ENCODE measurements around the gene TBP. TPM values are rescaled to one million over a fixed set of nuclear protein-coding genes. Genes with fewer than 3 reads are reported as not detected.

Gene TBP
- total RNA-seq, 1 experiment from 2014 or later = 26.5 TPM

- H3K4me2 ChIP-seq (ENCODE audit: low read depth, low read length, poor library complexity, severe bottlenecking) = no peak overlapping the region
- H3K36me3 ChIP-seq (ENCODE audit: insufficient read depth, low read length) = no peaks in the 10 kb centered on the region
- no peaks in the 10 kb centered on the region for H3K9me2 ChIP-seq (replicated peaks; ENCODE audit: insufficient read depth, low read length)
- no peaks in the 10 kb centered on the region for H3K4me1 ChIP-seq (ENCODE audit: low read length)
- DNase-seq = no peak
- no peak overlapping the region for H3K4me3 ChIP-seq (ENCODE audit: low read length)
- H3K79me2 ChIP-seq (ENCODE audit: low read length) = no peaks in the 10 kb centered on the region
- H3K27ac ChIP-seq (ENCODE audit: low read length) = no peak overlapping the region
- H3K27me3 ChIP-seq (ENCODE audit: low read length) = no peaks in the 10 kb centered on the region
- no peaks in the 10 kb centered on the region for H4K20me1 ChIP-seq (ENCODE audit: insufficient read depth, low read depth, low read length)
- no peak overlapping the region for H2AFZ ChIP-seq (ENCODE audit: low read length)
- no peak overlapping the region for H3K9ac ChIP-seq (ENCODE audit: low read length)
- no peaks in the 10 kb centered on the region for H3K9me3 ChIP-seq (ENCODE audit: low read length)
Observed at GRCh38 chr6:170510631-170511030, 43.5 kb upstream of the TBP start.

GRCh38 chr6:170512249-170512648, 41.9 kb upstream of the TBP start:
- no peaks in the 10 kb centered on the region for H3K9me3 ChIP-seq (ENCODE audit: low read length)
- no peaks in the 10 kb centered on the region for H4K20me1 ChIP-seq (ENCODE audit: insufficient read depth, low read depth, low read length)
- no peaks in the 10 kb centered on the region for H3K4me1 ChIP-seq (ENCODE audit: low read length)
- no peaks in the 10 kb centered on the region for H3K27me3 ChIP-seq (ENCODE audit: low read length)
- no peaks in the 10 kb centered on the region for H3K79me2 ChIP-seq (ENCODE audit: low read length)
- no peak for DNase-seq
- H3K27ac ChIP-seq (ENCODE audit: low read length) = no peak overlapping the region
- no peaks in the 10 kb centered on the region for H3K9me2 ChIP-seq (replicated peaks; ENCODE audit: insufficient read depth, low read length)
- no peaks in the 10 kb centered on the region for H3K36me3 ChIP-seq (ENCODE audit: insufficient read depth, low read length)
- no peak overlapping the region for H3K4me2 ChIP-seq (ENCODE audit: low read depth, low read length, poor library complexity, severe bottlenecking)
- no peak overlapping the region for H2AFZ ChIP-seq (ENCODE audit: low read length)
- no peak overlapping the region for H3K9ac ChIP-seq (ENCODE audit: low read length)
- H3K4me3 ChIP-seq (ENCODE audit: low read length) = no peak overlapping the region

GRCh38 chr6:170514908-170515307, 39.3 kb upstream of the TBP start:
- no peaks in the 10 kb centered on the region for H3K27me3 ChIP-seq (ENCODE audit: low read length)
- H3K9me3 ChIP-seq (ENCODE audit: low read length) = no peaks in the 10 kb centered on the region
- H3K9me2 ChIP-seq (replicated peaks; ENCODE audit: insufficient read depth, low read length) = no peaks in the 10 kb centered on the region
- no peaks in the 10 kb centered on the region for H3K36me3 ChIP-seq (ENCODE audit: insufficient read depth, low read length)
- no peaks in the 10 kb centered on the region for H3K4me1 ChIP-seq (ENCODE audit: low read length)
- H3K9ac ChIP-seq (ENCODE audit: low read length) = no peak overlapping the region
- no peak overlapping the region for H3K4me3 ChIP-seq (ENCODE audit: low read length)
- no peak overlapping the region for H2AFZ ChIP-seq (ENCODE audit: low read length)
- no peak overlapping the region for H3K4me2 ChIP-seq (ENCODE audit: low read depth, low read length, poor library complexity, severe bottlenecking)
- no peak for DNase-seq
- no peaks in the 10 kb centered on the region for H3K79me2 ChIP-seq (ENCODE audit: low read length)
- H4K20me1 ChIP-seq (ENCODE audit: insufficient read depth, low read depth, low read length) = no peaks in the 10 kb centered on the region
- H3K27ac ChIP-seq (ENCODE audit: low read length) = no peak overlapping the region

GRCh38 chr6:170516783-170517616, 37.2 kb upstream of the TBP start:
- Histone ChIP-seq H3K9me3 (ENCODE audit: low read length) (no peaks in the 10 kb centered on the region), H3K27me3 (ENCODE audit: low read length) (no peaks in the 10 kb centered on the region), H2AFZ (ENCODE audit: low read length) (no peak overlapping the region), H3K27ac (ENCODE audit: low read length) (no peak overlapping the region), H3K4me1 (ENCODE audit: low read length) (no peaks in the 10 kb centered on the region), H3K36me3 (ENCODE audit: insufficient read depth, low read length) (no peaks in the 10 kb centered on the region), H4K20me1 (ENCODE audit: insufficient read depth, low read depth, low read length) (no peaks in the 10 kb centered on the region), H3K79me2 (ENCODE audit: low read length) (no peaks in the 10 kb centered on the region), H3K4me2 (ENCODE audit: low read depth, low read length, poor library complexity, severe bottlenecking) (no peak overlapping the region), H3K9ac (ENCODE audit: low read length) (no peak overlapping the region), H3K4me3 (ENCODE audit: low read length) (no peak overlapping the region), H3K9me2 (replicated peaks; ENCODE audit: insufficient read depth, low read length) (no peaks in the 10 kb centered on the region)
- peak; percentile 82 for DNase-seq

- H3K9me3 ChIP-seq (ENCODE audit: low read length) = no peaks in the 10 kb centered on the region
- H3K79me2 ChIP-seq (ENCODE audit: low read length) = no peaks in the 10 kb centered on the region
- H3K4me1 ChIP-seq (ENCODE audit: low read length) = peaks cover 16% of the 10 kb centered on the region
- peaks cover 5% of the 10 kb centered on the region; the same call in 1 of the 2 replicates for H4K20me1 ChIP-seq (ENCODE audit: insufficient read depth, low read depth, low read length)
- H3K9ac ChIP-seq (ENCODE audit: low read length) = no peak overlapping the region
- H2AFZ ChIP-seq (ENCODE audit: low read length) = no peak overlapping the region
- no peak overlapping the region for H3K4me2 ChIP-seq (ENCODE audit: low read depth, low read length, poor library complexity, severe bottlenecking)
- no peaks in the 10 kb centered on the region for H3K27me3 ChIP-seq (ENCODE audit: low read length)
- DNase-seq = peak; percentile 57
- no peak overlapping the region for H3K4me3 ChIP-seq (ENCODE audit: low read length)
- H3K27ac ChIP-seq (ENCODE audit: low read length) = no peak overlapping the region
- H3K36me3 ChIP-seq (ENCODE audit: insufficient read depth, low read length) = no peaks in the 10 kb centered on the region
- H3K9me2 ChIP-seq (replicated peaks; ENCODE audit: insufficient read depth, low read length) = no peaks in the 10 kb centered on the region
Observed at GRCh38 chr6:170522565-170523183, 31.5 kb upstream of the TBP start.

- Histone ChIP-seq H3K4me3 (ENCODE audit: low read length) (no peak overlapping the region), H3K9me2 (replicated peaks; ENCODE audit: insufficient read depth, low read length) (no peaks in the 10 kb centered on the region), H3K27me3 (ENCODE audit: low read length) (no peaks in the 10 kb centered on the region), H3K36me3 (ENCODE audit: insufficient read depth, low read length) (no peaks in the 10 kb centered on the region), H3K4me2 (ENCODE audit: low read depth, low read length, poor library complexity, severe bottlenecking) (no peak overlapping the region), H3K9me3 (ENCODE audit: low read length) (no peaks in the 10 kb centered on the region), H3K9ac (ENCODE audit: low read length) (no peak overlapping the region), H3K4me1 (ENCODE audit: low read length) (peaks cover 16% of the 10 kb centered on the region), H4K20me1 (ENCODE audit: insufficient read depth, low read depth, low read length) (peaks cover 5% of the 10 kb centered on the region; the same call in 1 of the 2 replicates), H3K27ac (ENCODE audit: low read length) (no peak overlapping the region), H2AFZ (ENCODE audit: low read length) (no peak overlapping the region), H3K79me2 (ENCODE audit: low read length) (no peaks in the 10 kb centered on the region)
- DNase-seq = no peak
Observed at GRCh38 chr6:170523256-170524171, 30.7 kb upstream of the TBP start.

- Histone ChIP-seq H3K4me1 (ENCODE audit: low read length) (peaks cover 16% of the 10 kb centered on the region), H3K9me3 (ENCODE audit: low read length) (no peaks in the 10 kb centered on the region), H3K9me2 (replicated peaks; ENCODE audit: insufficient read depth, low read length) (no peaks in the 10 kb centered on the region), H2AFZ (ENCODE audit: low read length) (no peak overlapping the region), H3K4me2 (ENCODE audit: low read depth, low read length, poor library complexity, severe bottlenecking) (no peak overlapping the region), H3K36me3 (ENCODE audit: insufficient read depth, low read length) (no peaks in the 10 kb centered on the region), H3K79me2 (ENCODE audit: low read length) (no peaks in the 10 kb centered on the region), H3K27me3 (ENCODE audit: low read length) (no peaks in the 10 kb centered on the region), H4K20me1 (ENCODE audit: insufficient read depth, low read depth, low read length) (peaks cover 5% of the 10 kb centered on the region; the same call in 1 of the 2 replicates), H3K27ac (ENCODE audit: low read length) (no peak overlapping the region), H3K4me3 (ENCODE audit: low read length) (no peak overlapping the region), H3K9ac (ENCODE audit: low read length) (no peak overlapping the region)
- peak; percentile 46 for DNase-seq
Observed at GRCh38 chr6:170524172-170524502, 30.0 kb upstream of the TBP start.

- H4K20me1 ChIP-seq (ENCODE audit: insufficient read depth, low read depth, low read length) = peaks cover 5% of the 10 kb centered on the region; the same call in 1 of the 2 replicates
- no peak for DNase-seq
- H3K9me3 ChIP-seq (ENCODE audit: low read length) = no peaks in the 10 kb centered on the region
- no peak overlapping the region for H3K4me3 ChIP-seq (ENCODE audit: low read length)
- no peaks in the 10 kb centered on the region for H3K9me2 ChIP-seq (replicated peaks; ENCODE audit: insufficient read depth, low read length)
- H3K36me3 ChIP-seq (ENCODE audit: insufficient read depth, low read length) = no peaks in the 10 kb centered on the region
- H3K27ac ChIP-seq (ENCODE audit: low read length) = no peak overlapping the region
- no peak overlapping the region for H3K9ac ChIP-seq (ENCODE audit: low read length)
- H2AFZ ChIP-seq (ENCODE audit: low read length) = no peak overlapping the region
- H3K4me2 ChIP-seq (ENCODE audit: low read depth, low read length, poor library complexity, severe bottlenecking) = no peak overlapping the region
- peaks cover 16% of the 10 kb centered on the region for H3K4me1 ChIP-seq (ENCODE audit: low read length)
- no peaks in the 10 kb centered on the region for H3K79me2 ChIP-seq (ENCODE audit: low read length)
- H3K27me3 ChIP-seq (ENCODE audit: low read length) = no peaks in the 10 kb centered on the region
Observed at GRCh38 chr6:170525795-170526194, 28.4 kb upstream of the TBP start.

Data from Karpas-422 (cell line).